K562 (cell line): Measurements from ENCODE around the gene CALML6. TPM values are rescaled to one million over a fixed set of nuclear protein-coding genes. Genes with fewer than 3 reads are reported as not detected.

Experiments used
- ATAC-seq: fragments of 200-7000 bp; cut with Tn5 transposase; 3 replicates; pipeline ENCODE4 v1.9.1; 2020; ENCODE audit warnings: moderate library complexity
- BruUV-seq: library from RNA; stranded (reverse); fragments of 400-500 nt; replicated peaks from 2 replicates; lab custom pipeline; 2021; lab: Mats Ljungman, UMichigan
- CTCF ChIA-PET: fragments of 300-600 bp; formaldehyde crosslinking; extraction: SDS; loops from one replicate; lab custom pipeline; 2021; ENCODE audit warnings: low intra/inter-chr PET ratio; lab: Yijun Ruan, JAX
- POLR2A ChIA-PET: fragments of 300-600, 350-650 bp; sonication (Branson Sonifier 250); formaldehyde crosslinking; extraction: SDS; loops from one replicate; lab custom pipeline; 2021; ENCODE audit warnings: antibody characterized with exemption, inconsistent platforms; lab: Yijun Ruan, JAX
- DNase-seq, 4 experiments: peaks; one replicate each; pipeline versions ENCODE4 v3.0.0 to v3.0.0-alpha.2; 2011 to 2018; ENCODE audit warnings: low spot score in 3 of 4, mixed read lengths in 3 of 4; ENCODE audit errors: extremely low read depth in 1 of 4
- FAIRE-seq: peaks from 2 replicates; lab custom pipeline; 2011; peaks lifted over from hg19 to GRCh38; lab: Jason Lieb, UNC
- H2AFZ ChIP-seq: 2 replicates; pipeline ENCODE4 v1.6.0; 2011; ENCODE audit warnings: low read depth, low read length, control low read depth, inconsistent platforms
- H3K27ac ChIP-seq: fragments of 200-600 bp; 3 replicates; pipeline ENCODE4 v1.8.0; 2011; ENCODE audit warnings: low read depth, mild to moderate bottlenecking, control low read depth, inconsistent platforms, low read length, moderate library complexity, mixed read lengths; ENCODE audit errors: extremely low read depth
- H3K27me3 ChIP-seq, 2 experiments: fragments of 300-600 bp in 1 of 2; 2 replicates in 1 of 2; 3 replicates in 1 of 2; pipeline versions ENCODE4 v1.6.0 to v1.8.0; 2011; ENCODE audit warnings: inconsistent platforms in 2 of 2, low read length in 2 of 2, mild to moderate bottlenecking in 1 of 2, mixed read lengths in 1 of 2, moderate library complexity in 1 of 2; ENCODE audit not compliant: control insufficient read depth in 2 of 2, insufficient read depth in 2 of 2
- H3K36me3 ChIP-seq: fragments of 300-600 bp; 3 replicates; pipeline ENCODE4 v1.8.0; 2011; ENCODE audit warnings: mild to moderate bottlenecking, low read length, inconsistent platforms; ENCODE audit not compliant: control insufficient read depth, insufficient read depth
- H3K4me1 ChIP-seq, 2 experiments: fragments of 200-600 bp in 1 of 2; replicated peaks in 1 of 2; 2 replicates in 1 of 2; 3 replicates in 1 of 2; pipeline versions ENCODE4 v1.5.1 to v1.8.0; 2011; ENCODE audit warnings: inconsistent platforms in 2 of 2, low read length in 2 of 2, mild to moderate bottlenecking in 1 of 2, mixed read lengths in 1 of 2, moderate library complexity in 1 of 2; ENCODE audit not compliant: control insufficient read depth in 2 of 2, insufficient read depth in 2 of 2
- H3K4me2 ChIP-seq: 2 replicates; pipeline ENCODE4 v1.6.1; 2011; ENCODE audit warnings: low read length, control low read depth, inconsistent platforms, mixed read lengths; ENCODE audit not compliant: insufficient read depth
- H3K4me3 ChIP-seq: fragments of 200-600 bp; sonication (generic), shearing (Covaris generic); 2 replicates; pipeline ENCODE4 v1.5.1; 2016; ENCODE audit warnings: control low read depth, inconsistent platforms
- H3K79me2 ChIP-seq: fragments of 200-600 bp; 3 replicates; pipeline ENCODE4 v1.8.0; 2011; ENCODE audit warnings: low read length, inconsistent platforms; ENCODE audit not compliant: control insufficient read depth, insufficient read depth
- H3K9ac ChIP-seq, 2 experiments: 2 replicates each; pipeline versions ENCODE4 v1.6.0 to v1.6.1; 2011; ENCODE audit warnings: low read depth in 2 of 2, low read length in 2 of 2, control low read depth in 1 of 2, inconsistent platforms in 1 of 2, mild to moderate bottlenecking in 1 of 2, mixed read lengths in 1 of 2; ENCODE audit not compliant: insufficient read depth in 1 of 2
- H3K9me1 ChIP-seq: one replicate; pipeline ENCODE4 v1.6.0; 2011; ENCODE audit warnings: inconsistent platforms, mild to moderate bottlenecking, low read length, moderate library complexity; ENCODE audit not compliant: control insufficient read depth, insufficient read depth
- H3K9me3 ChIP-seq: replicated peaks from 2 replicates; pipeline ENCODE4 v1.5.1; 2011; ENCODE audit warnings: low read depth, low read length, inconsistent platforms; ENCODE audit not compliant: control insufficient read depth, insufficient read depth
- H4K20me1 ChIP-seq: replicated peaks from 2 replicates; pipeline ENCODE4 v1.6.1; 2011; ENCODE audit warnings: low read length, inconsistent platforms, mixed read lengths; ENCODE audit not compliant: control insufficient read depth, insufficient read depth
- FOS ChIP-seq: IDR thresholded peaks from 3 replicates; pipeline ENCODE4 v1.6.1; 2011; ENCODE audit not compliant: insufficient read length; ENCODE audit errors: extremely low read depth
- GTF2E2 ChIP-seq: fragments of 200-800 bp; sonication (Bioruptor generic); IDR thresholded peaks from 2 replicates; pipeline ENCODE4 v1.6.1; 2016; ENCODE audit warnings: missing genetic modification characterization, missing compliant biosample characterization
- NR2C1 ChIP-seq, 2 experiments: fragments of 450-650 bp; IDR thresholded peaks; 2 replicates each; pipeline ENCODE4 v1.6.1; 2017; ENCODE audit warnings: mild to moderate bottlenecking in 2 of 2, antibody characterized with exemption in 1 of 2, inconsistent platforms in 1 of 2, missing compliant biosample characterization in 1 of 2, missing genetic modification characterization in 1 of 2
- PTTG1 ChIP-seq: fragments of 450-650 bp; IDR thresholded peaks from 2 replicates; pipeline ENCODE4 v1.6.1; 2016; ENCODE audit warnings: low read depth, mild to moderate bottlenecking, missing genetic modification characterization, missing compliant biosample characterization
- RB1 ChIP-seq: fragments of 450-650 bp; IDR thresholded peaks from 2 replicates; pipeline ENCODE4 v1.6.1; 2017; ENCODE audit warnings: low read depth, mild to moderate bottlenecking
- RBM22 ChIP-seq: fragments of 200-400 bp; formaldehyde crosslinking; IDR thresholded peaks from 2 replicates; pipeline ENCODE4 v1.6.1; 2018; ENCODE audit warnings: low read length, low read depth; ENCODE audit not compliant: poor library complexity, severe bottlenecking
- ZEB2 ChIP-seq: fragments of 450-650 bp; IDR thresholded peaks from 2 replicates; pipeline ENCODE4 v1.6.1; 2016
- WGBS: fragments of 100-300 bp; shearing (Covaris generic); methylation state at CpG from one replicate; pipeline ENCODE4 v1.1.6; 2016; ENCODE audit warnings: low coverage, mixed read lengths; ENCODE audit not compliant: insufficient coverage; ENCODE audit errors: missing lambda C conversion rate; 5-methylcytosine and 5-hydroxymethylcytosine counted together
- in situ Hi-C: fragments of 300-500 bp; cut with MboI; formaldehyde crosslinking; loops from 4 replicates; pipeline ENCODE4 v1.15.0; 2018; ENCODE audit warnings: inconsistent platforms, mixed read lengths
- intact Hi-C: fragments of 100-400 bp; cut with micrococcal nuclease; formaldehyde crosslinking; loops from 2 replicates; pipeline ENCODE4 v1.14.2; 2022
- polyA plus RNA-seq, 8 experiments: library from polyadenylated mRNA; depleted of rRNA in 4 of 8; stranded (reverse) in 5 of 8; unstranded in 3 of 8; fragments of >200 nt; fragmentation: Nextera tagmentation in 2 of 8; fragmentation: Illumina TruSeq in 1 of 8; extraction: Ambion mirVana in 2 of 8; extraction: Trizol in 1 of 8; gene quantifications; 2 replicates each; pipeline versions ENCODE4 v1.2.1 to v1.2.3, GENCODE V29; 2011 to 2014; ENCODE audit warnings: inconsistent platforms in 1 of 8, missing spikeins in 1 of 8
- total RNA-seq, 7 experiments: library from RNA; depleted of rRNA in 6 of 7; stranded (reverse); fragments of >200 nt in 6 of 7; fragmentation: Illumina TruSeq in 2 of 7; extraction: Trizol in 2 of 7; gene quantifications; 2 replicates each; pipeline versions ENCODE4 v1.2.1 to v1.2.3, GENCODE V29; 2011 to 2021; ENCODE audit warnings: low replicate concordance in 1 of 7
- TF ChIP-seq, protein P1 (sequence below): sonication (generic); formaldehyde crosslinking; IDR thresholded peaks from 2 replicates; pipeline ENCODE4 v1.8.1; 2023; ENCODE audit warnings: mild to moderate bottlenecking, missing genetic modification reagents, moderate library complexity
- TF ChIP-seq, protein P2 (sequence below): fragments of 250-450 bp; sonication (Bioruptor Pico); IDR thresholded peaks from 2 replicates; pipeline ENCODE4 v1.5.1; 2021; ENCODE audit warnings: mild to moderate bottlenecking

CALML6 gene
- total and polyA plus RNA-seq, 9 of the 15 experiments (the other 6 are each of a cell fraction or from before 2014, with no cell fraction given) = 0.14 TPM; not detected in 8

DNA sequence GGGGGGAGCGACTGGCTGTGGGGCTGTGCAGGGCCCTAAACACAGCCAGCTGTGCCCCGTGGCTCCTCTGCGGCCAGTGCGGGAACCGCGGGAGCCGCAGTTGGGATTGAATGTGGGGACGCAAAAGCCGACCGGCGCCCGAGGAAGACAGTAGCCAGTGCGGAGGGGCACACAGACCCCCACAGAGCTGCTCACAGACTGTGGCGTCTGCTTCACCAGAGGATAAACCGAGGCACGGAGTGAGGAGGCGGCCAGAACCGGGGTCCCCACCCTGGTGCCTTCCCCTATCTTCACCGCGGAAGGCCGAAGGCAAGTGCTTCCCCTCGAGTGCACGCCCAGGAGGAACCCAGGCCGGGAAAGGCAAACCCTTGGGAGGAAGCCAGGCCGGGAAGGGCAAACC lies 12.7 kb downstream of the CALML6 start:
- Histone ChIP-seq H3K79me2 (no peaks in the 10 kb centered on the region), H3K27me3 (peaks cover 23 to 70% of the 10 kb centered on the region in 2 experiments; a peak in 3 of 5 replicates), H4K20me1 (peaks cover 8% of the 10 kb centered on the region), H2AFZ (no peak overlapping the region), H3K4me3 (no peak overlapping the region), H3K36me3 (no peaks in the 10 kb centered on the region), H3K9me1 (no peaks in the 10 kb centered on the region), H3K9me3 (no peaks in the 10 kb centered on the region), H3K4me1 (peaks cover 0 to 64% of the 10 kb centered on the region in 2 experiments; a peak in 2 of 5 replicates), H3K27ac (no peak overlapping the region), H3K4me2 (no peak overlapping the region), H3K9ac (no peak overlapping the region)
- WGBS = 43% methylated on average over 25 of the region's 25 CpGs
- ChIA-PET POLR2A (interaction anchor here (0.6 to 1.0 kb wide), 3 partner anchors 8 to 262 kb away, joined by 3 read pairs; no protein-coding TSS in a partner anchor), CTCF (no interaction called here)
- DNase-seq (no peak), FAIRE-seq (no peak), ATAC-seq (no peak)
- TF ChIP-seq NR2C1 (IDR thresholded peaks at IDR 0.05) = no peak
- TF ChIP-seq NR2C1 (tag; IDR thresholded peaks at IDR 0.05) = no peak
- TF ChIP-seq GTF2E2 (tag) = no peak
- intact Hi-C loops (no loop called here), in situ Hi-C loops (no loop called here)
- BruUV-seq = no TSS peak

DNA sequence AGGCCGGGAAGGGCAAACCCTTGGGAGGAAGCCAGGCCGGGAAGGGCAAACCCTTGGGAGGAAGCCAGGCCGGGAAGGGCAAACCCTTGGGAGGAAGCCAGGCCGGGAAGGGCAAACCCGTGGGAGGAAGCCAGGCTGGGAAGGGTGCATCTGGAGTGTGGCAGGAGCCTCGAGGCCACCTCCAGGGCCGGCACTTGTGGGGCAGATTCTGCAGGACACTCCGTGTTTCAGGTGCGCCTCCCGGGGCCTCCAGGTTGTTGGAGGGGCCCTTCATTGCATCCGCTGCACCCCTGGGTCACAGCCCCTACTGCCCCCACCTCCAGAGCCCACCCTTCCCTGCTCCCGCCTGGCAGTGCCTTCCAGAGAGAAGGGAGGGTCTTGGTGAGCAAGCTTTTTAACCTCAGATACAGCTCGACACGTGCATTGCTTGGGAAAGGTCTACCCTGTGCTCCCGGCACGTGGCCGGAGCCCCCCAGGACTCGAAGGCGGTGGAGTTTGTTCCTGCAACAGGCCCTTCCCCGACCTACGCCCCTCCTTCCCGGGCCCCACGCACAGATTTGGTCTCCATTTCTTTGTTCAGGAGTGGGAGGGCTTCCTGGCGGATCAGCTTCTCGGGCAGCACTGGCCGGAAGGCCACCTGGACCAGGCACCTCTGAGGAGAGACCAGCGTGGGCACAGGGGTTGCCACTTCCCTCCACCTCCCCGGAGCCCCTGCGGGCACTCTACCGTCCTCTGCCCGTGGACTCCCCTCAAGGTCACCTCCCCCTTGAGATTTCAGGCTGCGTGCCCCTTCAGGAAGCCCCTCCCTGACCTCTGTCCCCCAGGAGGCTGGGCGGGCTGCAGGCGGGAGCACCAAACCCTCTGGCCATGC lies 13.4 kb downstream of the CALML6 start:
- POLR2A ChIA-PET = interaction anchor here (1.0 kb wide), 1 partner anchor 8 kb away, joined by 3 read pairs; no protein-coding TSS in a partner anchor
- Histone ChIP-seq H3K9me1 (no peaks in the 10 kb centered on the region), H3K36me3 (no peaks in the 10 kb centered on the region), H3K9me3 (no peaks in the 10 kb centered on the region), H3K4me3 (no peak overlapping the region), H3K9ac (no peak overlapping the region), H2AFZ (no peak overlapping the region), H3K4me2 (no peak overlapping the region), H3K4me1 (peaks cover 0 to 57% of the 10 kb centered on the region in 2 experiments; a peak in 2 of 5 replicates), H3K79me2 (no peaks in the 10 kb centered on the region), H4K20me1 (peaks cover 8% of the 10 kb centered on the region; the same call in 1 of the 2 replicates), H3K27me3 (peaks cover 23 to 71% of the 10 kb centered on the region in 2 experiments; a peak in 3 of 5 replicates), H3K27ac (no peak overlapping the region)
- no peak for ATAC-seq
- no peak for FAIRE-seq
- CTCF ChIA-PET = no interaction called here
- DNase-seq = no peak
- intact Hi-C loops = no loop called here
- BruUV-seq = no TSS peak
- in situ Hi-C loops = no loop called here
- WGBS = 31% methylated on average over 32 of the region's 34 CpGs
- no peak for TF ChIP-seq FOS
- no peak for TF ChIP-seq RB1
- TF ChIP-seq, protein P1, sequence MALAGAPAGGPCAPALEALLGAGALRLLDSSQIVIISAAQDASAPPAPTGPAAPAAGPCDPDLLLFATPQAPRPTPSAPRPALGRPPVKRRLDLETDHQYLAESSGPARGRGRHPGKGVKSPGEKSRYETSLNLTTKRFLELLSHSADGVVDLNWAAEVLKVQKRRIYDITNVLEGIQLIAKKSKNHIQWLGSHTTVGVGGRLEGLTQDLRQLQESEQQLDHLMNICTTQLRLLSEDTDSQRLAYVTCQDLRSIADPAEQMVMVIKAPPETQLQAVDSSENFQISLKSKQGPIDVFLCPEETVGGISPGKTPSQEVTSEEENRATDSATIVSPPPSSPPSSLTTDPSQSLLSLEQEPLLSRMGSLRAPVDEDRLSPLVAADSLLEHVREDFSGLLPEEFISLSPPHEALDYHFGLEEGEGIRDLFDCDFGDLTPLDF (CRISPR knock-in tag) = no peak
- TF ChIP-seq, protein P2, sequence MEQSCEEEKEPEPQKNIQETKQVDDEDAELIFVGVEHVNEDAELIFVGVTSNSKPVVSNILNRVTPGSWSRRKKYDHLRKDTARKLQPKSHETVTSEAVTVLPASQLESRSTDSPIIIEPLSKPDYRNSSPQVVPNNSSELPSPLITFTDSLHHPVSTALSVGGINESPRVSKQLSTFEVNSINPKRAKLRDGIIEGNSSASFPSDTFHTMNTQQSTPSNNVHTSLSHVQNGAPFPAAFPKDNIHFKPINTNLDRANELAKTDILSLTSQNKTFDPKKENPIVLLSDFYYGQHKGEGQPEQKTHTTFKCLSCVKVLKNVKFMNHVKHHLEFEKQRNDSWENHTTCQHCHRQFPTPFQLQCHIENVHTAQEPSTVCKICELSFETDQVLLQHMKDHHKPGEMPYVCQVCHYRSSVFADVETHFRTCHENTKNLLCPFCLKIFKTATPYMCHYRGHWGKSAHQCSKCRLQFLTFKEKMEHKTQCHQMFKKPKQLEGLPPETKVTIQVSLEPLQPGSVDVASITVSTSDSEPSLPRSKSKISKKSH = no peak
- TF ChIP-seq PTTG1 (tag) = no peak
- no peak for TF ChIP-seq ZEB2
- no peak for TF ChIP-seq RBM22
